ENCODE data around the gene MACROD1.

- TF ChIP-seq GATA2 (IDR thresholded peaks at IDR 0.05; ENCODE audit: low read depth, low read length), result no peak
- no peak for TF ChIP-seq GATA3 (IDR thresholded peaks at IDR 0.05; ENCODE audit: low read depth, low read length)
Observed at GRCh38 chr11:64035576-64035975, 130.3 kb downstream of the MACROD1 start, which contains the start of gene FLRT1.
